CD4-positive, CD25-positive, alpha-beta regulatory T cell (primary cell): ENCODE data around the gene HIVEP3. TPM values are rescaled to one million over a fixed set of nuclear protein-coding genes. Genes with fewer than 3 reads are reported as not detected.

ENCODE experiments used
- ATAC-seq, 2 donors: fragments of 150-1000 bp; cut with Tn5 transposase; one replicate each; pipeline ENCODE4 v1.10.0; 2021; ENCODE audit warnings: low read depth in 2 of 2, moderate number of reproducible peaks in 2 of 2, moderate library complexity in 1 of 2
- DNase-seq, 3 donors: peaks; one replicate each; pipeline versions ENCODE4 v3.0.0 to v3.0.0-alpha.2; 2012 to 2022; ENCODE audit warnings: mixed read lengths in 1 of 3
- H3K27ac ChIP-seq: one replicate; pipeline ENCODE4 v1.7.0; 2013; ENCODE audit warnings: mild to moderate bottlenecking, low read length; ENCODE audit not compliant: insufficient read depth, poor library complexity, severe bottlenecking
- H3K27me3 ChIP-seq: one replicate; pipeline ENCODE4 v1.7.0; 2013; ENCODE audit warnings: low read length; ENCODE audit not compliant: control insufficient read depth, insufficient read depth
- H3K36me3 ChIP-seq: one replicate; pipeline ENCODE4 v1.7.0; 2013; ENCODE audit warnings: mild to moderate bottlenecking, low read length, moderate library complexity; ENCODE audit not compliant: control insufficient read depth, insufficient read depth
- H3K4me1 ChIP-seq: 2 replicates; pipeline ENCODE4 v1.7.0; 2013; ENCODE audit warnings: mild to moderate bottlenecking, low read length; ENCODE audit not compliant: insufficient read depth, control insufficient read depth, poor library complexity, severe bottlenecking
- H3K4me3 ChIP-seq: one replicate; pipeline ENCODE4 v1.7.0; 2013; ENCODE audit warnings: low read depth, mild to moderate bottlenecking, low read length, moderate library complexity
- H3K9me3 ChIP-seq, 2 experiments: 1 replicate in 1 of 2; 2 replicates in 1 of 2; pipeline ENCODE4 v1.7.0; 2013; ENCODE audit warnings: low read length in 2 of 2, mild to moderate bottlenecking in 1 of 2, moderate library complexity in 1 of 2; ENCODE audit not compliant: control insufficient read depth in 2 of 2
- H3K27ac Mint-ChIP-seq, 3 donors: one replicate each; pipeline ENCODE4 v1.8.0; 2020 to 2022; ENCODE audit warnings: mild to moderate bottlenecking in 3 of 3, mixed read lengths in 3 of 3, moderate library complexity in 2 of 3
- H3K27me3 Mint-ChIP-seq: one replicate; pipeline ENCODE4 v1.8.0; 2022; ENCODE audit warnings: mild to moderate bottlenecking, mixed read lengths
- H3K36me3 Mint-ChIP-seq: one replicate; pipeline ENCODE4 v1.8.0; 2020; ENCODE audit warnings: mixed read lengths
- H3K4me1 Mint-ChIP-seq, 4 donors: one replicate each; pipeline ENCODE4 v1.8.0; 2020 to 2022; ENCODE audit warnings: mixed read lengths in 4 of 4, mild to moderate bottlenecking in 1 of 4
- H3K4me3 Mint-ChIP-seq, 4 donors: one replicate each; pipeline ENCODE4 v1.8.0; 2020 to 2022; ENCODE audit warnings: mild to moderate bottlenecking in 4 of 4, mixed read lengths in 4 of 4, moderate library complexity in 3 of 4
- H3K9me3 Mint-ChIP-seq, 7 donors: one replicate each; pipeline ENCODE4 v1.8.0; 2020 to 2022; ENCODE audit warnings: mixed read lengths in 7 of 7, mild to moderate bottlenecking in 3 of 7, moderate library complexity in 2 of 7
- polyA plus RNA-seq, 4 donors: library from polyadenylated mRNA; unstranded; fragments of 300-500 nt; fragmentation: Illumina TruSeq; gene quantifications; one replicate each; pipeline ENCODE4 v1.2.3, GENCODE V29; 2021
- total RNA-seq: library from RNA; stranded (reverse); gene quantifications from one replicate; pipeline ENCODE4 v1.2.3, GENCODE V29; 2022

HIVEP3 gene
- total and polyA plus RNA-seq, 5 donors from 2014 or later, result 3.9 to 17.2 (median 7.5) TPM

GRCh38 chr1:41784531-41785274 lies 134.0 kb downstream of the HIVEP3 start:
- H3K4me1 ChIP-seq, result no peaks in the 10 kb centered on the region
- no peak overlapping the region for H3K27ac Mint-ChIP-seq
- H3K27ac ChIP-seq, result no peak overlapping the region
- DNase-seq (no peak), ATAC-seq (no peak)
- no peak overlapping the region for H3K4me3 ChIP-seq
- H3K4me1 Mint-ChIP-seq, result peaks cover 0 to 8% (median 3%) of the 10 kb centered on the region in 4 donors
- H3K36me3 Mint-ChIP-seq, result peaks cover 10% of the 10 kb centered on the region
- no peaks in the 10 kb centered on the region for H3K27me3 ChIP-seq
- peaks cover 0 to 14% (median 2%) of the 10 kb centered on the region in 7 donors for H3K9me3 Mint-ChIP-seq
- peaks cover 4% of the 10 kb centered on the region for H3K27me3 Mint-ChIP-seq
- no peak overlapping the region for H3K4me3 Mint-ChIP-seq
- no peaks in the 10 kb centered on the region for H3K36me3 ChIP-seq
- H3K9me3 ChIP-seq, result peaks cover 5 to 11% of the 10 kb centered on the region in 2 experiments

GRCh38 chr1:41783189-41783639 lies 135.5 kb downstream of the HIVEP3 start:
- H3K36me3 Mint-ChIP-seq, result peaks cover 18% of the 10 kb centered on the region
- Histone ChIP-seq H3K36me3 (no peaks in the 10 kb centered on the region), H3K4me1 (no peaks in the 10 kb centered on the region), H3K4me3 (no peak overlapping the region), H3K27ac (no peak overlapping the region), H3K27me3 (no peaks in the 10 kb centered on the region), H3K9me3 (peaks cover 5 to 11% of the 10 kb centered on the region in 2 experiments)
- DNase-seq, result no peak
- H3K4me3 Mint-ChIP-seq, result no peak overlapping the region
- no peak overlapping the region for H3K27ac Mint-ChIP-seq
- peaks cover 0 to 8% (median 1%) of the 10 kb centered on the region in 4 donors for H3K4me1 Mint-ChIP-seq
- H3K9me3 Mint-ChIP-seq, result peaks cover 0 to 14% (median 2%) of the 10 kb centered on the region in 7 donors
- no peak for ATAC-seq
- peaks cover 4% of the 10 kb centered on the region for H3K27me3 Mint-ChIP-seq

DNA sequence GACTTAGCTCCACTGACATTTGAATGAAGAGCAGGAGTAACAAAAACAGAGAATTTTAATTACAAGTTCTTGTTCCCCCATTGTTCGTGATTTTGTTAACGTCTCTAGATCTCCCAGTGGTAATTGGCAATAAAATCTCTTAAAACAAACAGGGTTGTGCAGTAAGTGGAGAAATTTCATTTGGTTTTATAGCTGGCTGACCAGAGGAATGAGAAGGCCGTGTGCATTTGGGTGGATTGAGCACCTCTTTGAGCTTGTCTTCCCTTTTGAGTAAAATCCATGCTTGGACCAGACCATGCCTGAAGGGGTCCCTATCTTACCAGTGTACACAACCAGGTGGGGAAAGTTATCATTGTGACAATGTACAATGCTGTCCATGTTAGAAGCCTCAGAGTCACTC lies 137.8 kb downstream of the HIVEP3 start:
- H3K27me3 Mint-ChIP-seq, result peaks cover 4% of the 10 kb centered on the region
- H3K36me3 ChIP-seq, result no peaks in the 10 kb centered on the region
- H3K4me3 ChIP-seq, result no peak overlapping the region
- peaks cover 0 to 14% (median 2%) of the 10 kb centered on the region in 7 donors for H3K9me3 Mint-ChIP-seq
- no peak overlapping the region for H3K27ac Mint-ChIP-seq
- H3K4me1 ChIP-seq, result no peaks in the 10 kb centered on the region
- no peaks in the 10 kb centered on the region for H3K27me3 ChIP-seq
- H3K4me3 Mint-ChIP-seq, result no peak overlapping the region
- ATAC-seq (no peak), DNase-seq (no peak)
- peaks cover 0 to 5% (median 1%) of the 10 kb centered on the region in 4 donors for H3K4me1 Mint-ChIP-seq
- peaks cover 5 to 11% of the 10 kb centered on the region in 2 experiments for H3K9me3 ChIP-seq
- H3K27ac ChIP-seq, result no peak overlapping the region
- peaks cover 18% of the 10 kb centered on the region for H3K36me3 Mint-ChIP-seq

DNA sequence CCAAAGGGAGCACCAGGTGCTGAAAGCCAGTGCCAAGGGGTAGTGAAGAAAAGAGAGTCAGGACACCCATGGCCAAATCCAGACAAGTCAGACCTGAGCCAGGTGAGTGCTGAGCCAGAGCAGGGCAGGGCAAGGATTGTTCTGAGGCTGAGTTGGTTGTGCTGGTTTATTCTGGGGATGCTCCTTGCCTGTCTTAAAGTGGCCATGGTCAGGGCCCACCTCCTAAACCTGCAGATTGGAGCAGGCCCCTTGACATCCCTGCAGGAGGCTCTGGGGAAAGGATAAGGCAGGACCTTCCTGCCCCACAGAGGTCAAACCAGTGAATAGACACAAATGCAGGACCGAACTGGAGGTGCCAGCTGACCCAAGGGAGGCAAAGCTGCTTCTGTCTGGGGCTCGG lies 138.4 kb downstream of the HIVEP3 start:
- Histone ChIP-seq H3K4me1 (no peaks in the 10 kb centered on the region), H3K36me3 (no peaks in the 10 kb centered on the region), H3K27me3 (no peaks in the 10 kb centered on the region), H3K9me3 (peaks cover 5 to 11% of the 10 kb centered on the region in 2 experiments), H3K4me3 (no peak overlapping the region), H3K27ac (no peak overlapping the region)
- H3K4me3 Mint-ChIP-seq, result no peak overlapping the region
- peaks cover 18% of the 10 kb centered on the region for H3K36me3 Mint-ChIP-seq
- peak overlapping the region in 1 of 3 donors; percentile 39 for H3K27ac Mint-ChIP-seq
- DNase-seq (no peak), ATAC-seq (no peak)
- peaks cover 4% of the 10 kb centered on the region for H3K27me3 Mint-ChIP-seq
- peaks cover 0 to 5% (median 1%) of the 10 kb centered on the region in 4 donors for H3K4me1 Mint-ChIP-seq
- H3K9me3 Mint-ChIP-seq, result peaks cover 0 to 14% (median 2%) of the 10 kb centered on the region in 7 donors

GRCh38 chr1:41779360-41779759 lies 139.4 kb downstream of the HIVEP3 start:
- ATAC-seq, result no peak

GRCh38 chr1:41777695-41778094 lies 141.0 kb downstream of the HIVEP3 start:
- no peak overlapping the region for H3K27ac ChIP-seq
- no peaks in the 10 kb centered on the region for H3K4me1 ChIP-seq
- H3K9me3 ChIP-seq, result no peaks in the 10 kb centered on the region
- ATAC-seq (no peak), DNase-seq (no peak)
- Mint-ChIP-seq H3K9me3 (peaks cover 0 to 2% (median 0%) of the 10 kb centered on the region in 7 donors), H3K4me3 (no peak overlapping the region), H3K27me3 (no peaks in the 10 kb centered on the region), H3K4me1 (no peaks in the 10 kb centered on the region), H3K27ac (peak overlapping the region in 1 of 3 donors; percentile 73), H3K36me3 (peaks cover 12% of the 10 kb centered on the region)
- no peaks in the 10 kb centered on the region for H3K27me3 ChIP-seq
- H3K36me3 ChIP-seq, result no peaks in the 10 kb centered on the region
- H3K4me3 ChIP-seq, result no peak overlapping the region

More at GRCh38 chr1:41779360-41779759, 139.4 kb downstream of the HIVEP3 start:
- Histone ChIP-seq H3K36me3 (no peaks in the 10 kb centered on the region), H3K9me3 (peaks cover 0 to 2% of the 10 kb centered on the region in 2 experiments), H3K27me3 (no peaks in the 10 kb centered on the region), H3K4me1 (no peaks in the 10 kb centered on the region), H3K4me3 (no peak overlapping the region), H3K27ac (no peak overlapping the region)
- Mint-ChIP-seq H3K27me3 (no peaks in the 10 kb centered on the region), H3K4me1 (peaks cover 0 to 5% (median 1%) of the 10 kb centered on the region in 4 donors), H3K36me3 (peaks cover 18% of the 10 kb centered on the region), H3K9me3 (peaks cover 0 to 9% (median 2%) of the 10 kb centered on the region in 7 donors), H3K27ac (no peak overlapping the region), H3K4me3 (no peak overlapping the region)
- no peak for DNase-seq

DNA sequence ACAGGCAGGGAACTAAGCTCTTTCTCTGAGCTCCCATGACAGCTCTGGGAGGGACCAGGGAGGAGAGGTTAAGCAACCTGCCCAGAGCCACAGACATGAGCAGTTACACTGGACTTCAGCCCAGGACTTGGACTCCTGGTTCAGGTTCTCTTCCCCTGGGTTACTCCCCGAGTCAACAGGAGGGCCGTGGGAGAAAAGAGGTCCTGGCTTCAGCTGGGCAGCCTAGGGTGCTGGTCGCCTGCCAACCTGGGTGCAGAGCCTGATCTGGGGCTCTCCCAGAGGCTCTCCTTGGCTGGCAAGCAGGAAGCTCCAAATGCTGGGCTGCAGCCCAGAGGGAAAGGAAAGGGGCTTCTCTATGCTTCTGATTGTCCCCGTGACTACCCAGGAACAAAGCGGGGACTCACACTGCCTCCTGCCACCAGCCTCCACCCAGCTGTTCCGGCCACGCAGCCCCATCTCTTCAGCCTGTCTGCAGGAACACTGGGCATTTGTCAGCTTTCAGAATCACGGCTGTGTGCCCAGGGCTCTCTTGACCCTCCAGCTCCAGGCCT lies 141.8 kb downstream of the HIVEP3 start:
- Histone ChIP-seq H3K4me1 (no peaks in the 10 kb centered on the region), H3K9me3 (no peaks in the 10 kb centered on the region), H3K36me3 (no peaks in the 10 kb centered on the region), H3K27ac (no peak overlapping the region), H3K27me3 (no peaks in the 10 kb centered on the region), H3K4me3 (no peak overlapping the region)
- Mint-ChIP-seq H3K27me3 (no peaks in the 10 kb centered on the region), H3K27ac (no peak overlapping the region), H3K9me3 (no peaks in the 10 kb centered on the region), H3K4me1 (peaks cover 0 to 3% (median 0%) of the 10 kb centered on the region in 4 donors), H3K36me3 (peaks cover 10% of the 10 kb centered on the region), H3K4me3 (no peak overlapping the region)
- ATAC-seq (no peak), DNase-seq (no peak)
